ENCODE measurements around the gene ZNF770.
A peak's percentile ranks its signal among the peaks of the same experiment; 100 is the strongest.
"Not testable (repeated sequence)": the region's sequence is repeated elsewhere in the genome, so short reads cannot be mapped to it uniquely, and the experiment has no call there.

ZNF770 gene

DNA sequence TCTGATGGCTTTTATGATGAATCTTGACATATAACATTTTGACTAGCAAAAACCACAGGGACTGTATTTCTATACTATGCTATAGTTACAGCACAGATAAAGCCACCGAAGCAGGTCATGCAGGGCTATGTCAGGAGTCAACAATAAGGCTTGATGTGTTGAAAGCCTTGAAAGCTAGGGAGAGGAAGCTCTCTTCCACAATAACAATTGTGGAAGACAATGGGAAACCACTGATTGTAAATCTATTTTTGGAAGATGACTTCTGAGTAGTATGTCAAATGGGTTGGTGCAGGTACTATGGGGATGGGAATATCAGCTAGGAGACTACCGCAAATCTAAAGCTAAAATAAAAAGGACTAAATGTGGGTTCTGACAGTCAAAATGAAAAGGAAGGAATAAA is 14.6 kb downstream of the ZNF770 start:
- Histone ChIP-seq H3K4me3 (ENCODE audit: low read length) (no peak overlapping the region), H3K36me3 (ENCODE audit: insufficient read depth, low read length) (peaks cover 8% of the 10 kb centered on the region), H3K27ac (ENCODE audit: low read depth, low read length) (no peak overlapping the region), H3K9me3 (ENCODE audit: insufficient read depth, low read depth, low read length) (no peaks in the 10 kb centered on the region), H3K9ac (ENCODE audit: low read depth, low read length) (no peak overlapping the region), H3K27me3 (ENCODE audit: insufficient read depth, low read length) (no peaks in the 10 kb centered on the region), H3K4me1 (ENCODE audit: insufficient read depth, low read length) (peaks cover 6% of the 10 kb centered on the region)
- WGBS = 90% methylated on average over 2 of the region's 2 CpGs

DNA sequence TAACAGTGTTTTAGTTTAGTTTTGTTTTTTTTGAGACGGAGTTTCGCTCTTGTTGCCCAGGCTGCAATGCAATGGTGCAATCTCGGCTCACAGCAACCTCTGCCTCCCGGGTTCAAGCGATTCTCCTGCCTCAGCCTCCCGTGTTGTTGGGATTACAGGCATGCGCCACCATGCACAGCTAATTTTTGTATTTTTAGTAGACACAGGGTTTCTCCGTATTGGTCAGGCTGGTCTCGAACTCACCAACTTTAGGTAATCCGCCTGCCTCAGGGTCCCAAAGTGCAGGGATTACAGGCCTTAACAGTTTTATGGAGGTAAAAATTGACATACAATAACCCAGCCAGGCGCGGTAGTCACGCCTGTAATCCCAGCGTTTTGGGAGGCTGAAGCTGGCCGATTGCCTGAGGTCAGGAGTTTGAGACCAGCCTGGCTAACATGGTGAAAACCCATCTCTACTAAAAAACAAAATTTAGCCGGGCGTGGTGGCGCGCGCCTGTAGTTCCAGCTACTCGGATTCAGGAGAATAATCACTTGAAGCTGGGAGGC is 17.9 kb downstream of the ZNF770 start:
- H3K4me1 ChIP-seq (ENCODE audit: insufficient read depth, low read length); H3K27me3 ChIP-seq (ENCODE audit: insufficient read depth, low read length); H3K27ac ChIP-seq (ENCODE audit: low read depth, low read length); H3K9me3 ChIP-seq (ENCODE audit: insufficient read depth, low read depth, low read length): not testable (repeated sequence)
- 76% methylated on average over 21 of the region's 21 CpGs for WGBS
- peaks cover 16% of the 10 kb centered on the region for H3K36me3 ChIP-seq (ENCODE audit: insufficient read depth, low read length)
- peak overlapping the region; percentile 83 for H3K4me3 ChIP-seq (ENCODE audit: low read length)
- H3K9ac ChIP-seq (ENCODE audit: low read depth, low read length) = peak overlapping the region; percentile 44; the same call in 1 of the 2 replicates

- Histone ChIP-seq H3K27me3 (ENCODE audit: insufficient read depth, low read length) (no peaks in the 10 kb centered on the region), H3K27ac (ENCODE audit: low read depth, low read length) (peak within 1 kb of the TSS; percentile 50; the same call in 1 of the 2 replicates), H3K9me3 (ENCODE audit: insufficient read depth, low read depth, low read length) (no peaks in the 10 kb centered on the region), H3K4me3 (ENCODE audit: low read length) (peak within 1 kb of the TSS; percentile 83), H3K4me1 (ENCODE audit: insufficient read depth, low read length) (peaks cover 4% of the 10 kb centered on the region; the same call in 1 of the 2 replicates), H3K36me3 (ENCODE audit: insufficient read depth, low read length) (peaks cover 20% of the 10 kb centered on the region), H3K9ac (ENCODE audit: low read depth, low read length) (peak within 1 kb of the TSS; percentile 86)
- under 1% methylated on average over 41 of the region's 44 CpGs for WGBS
Observed at GRCh38 chr15:34969340-34970097, 18.6 kb downstream of the ZNF770 start, which contains the start of gene AQR. AQR (minus strand) TSS chr15:34969742; CDS start chr15:34969613, 129 bp downstream.

DNA sequence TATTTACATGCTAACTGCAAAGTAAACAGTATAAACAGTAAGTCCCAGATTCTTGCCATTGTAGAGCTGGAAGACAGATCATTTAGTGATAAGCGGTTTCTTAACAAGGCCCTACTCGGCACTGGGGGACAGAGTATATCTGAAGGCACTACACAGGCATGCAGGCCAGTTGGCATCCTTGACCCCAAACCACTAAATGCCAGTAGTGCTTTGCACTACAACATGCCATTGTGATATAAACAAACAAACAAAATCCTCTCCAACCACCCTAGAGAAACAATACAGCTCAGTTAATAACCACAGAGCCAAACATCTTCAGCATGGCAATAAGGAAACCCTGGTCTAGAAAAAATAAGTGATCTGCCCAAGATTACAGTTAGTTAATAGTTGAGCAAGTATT is 23.8 kb downstream of the ZNF770 start:
- 93% methylated on average over 2 of the region's 2 CpGs for WGBS
- H3K9me3 ChIP-seq (ENCODE audit: insufficient read depth, low read depth, low read length) = no peaks in the 10 kb centered on the region

GRCh38 chr15:34953851-34954250 is 34.2 kb downstream of the ZNF770 start:
- Histone ChIP-seq H3K36me3 (ENCODE audit: insufficient read depth, low read length) (peaks cover 68% of the 10 kb centered on the region), H3K27me3 (ENCODE audit: insufficient read depth, low read length) (no peaks in the 10 kb centered on the region), H3K4me3 (ENCODE audit: low read length) (no peak overlapping the region), H3K27ac (ENCODE audit: low read depth, low read length) (no peak overlapping the region), H3K9me3 (ENCODE audit: insufficient read depth, low read depth, low read length) (peaks cover 9% of the 10 kb centered on the region; the same call in 1 of the 2 replicates), H3K9ac (ENCODE audit: low read depth, low read length) (no peak overlapping the region), H3K4me1 (ENCODE audit: insufficient read depth, low read length) (no peaks in the 10 kb centered on the region)
- 92% methylated on average over 8 of the region's 8 CpGs for WGBS

More for the DNA sequence above, 23.8 kb downstream of the ZNF770 start:
- H3K9ac ChIP-seq (ENCODE audit: low read depth, low read length) = no peak overlapping the region
- peaks cover 4% of the 10 kb centered on the region; the same call in 1 of the 2 replicates for H3K4me1 ChIP-seq (ENCODE audit: insufficient read depth, low read length)
- peaks cover 64% of the 10 kb centered on the region for H3K36me3 ChIP-seq (ENCODE audit: insufficient read depth, low read length)
- no peak overlapping the region for H3K27ac ChIP-seq (ENCODE audit: low read depth, low read length)
- no peaks in the 10 kb centered on the region for H3K27me3 ChIP-seq (ENCODE audit: insufficient read depth, low read length)
- H3K4me3 ChIP-seq (ENCODE audit: low read length) = no peak overlapping the region

DNA sequence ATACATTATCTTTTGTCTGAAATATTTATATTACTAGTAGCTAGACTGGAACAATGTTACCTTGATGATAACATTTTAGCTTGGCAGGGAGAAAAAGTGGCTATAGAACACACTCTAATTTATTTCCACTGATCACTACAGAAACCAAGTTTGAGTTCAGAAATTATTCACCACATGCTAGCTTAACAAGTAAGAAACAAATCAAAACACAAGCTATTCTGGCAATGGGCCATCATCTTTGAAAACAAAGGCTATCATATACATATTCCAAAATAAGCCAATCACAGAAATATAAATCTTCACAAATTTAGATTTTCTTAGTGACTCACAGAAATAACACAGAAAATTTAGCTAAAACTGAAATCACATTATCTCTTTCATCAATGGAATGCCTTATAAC is 35.6 kb downstream of the ZNF770 start:
- Histone ChIP-seq H3K9ac (ENCODE audit: low read depth, low read length) (no peak overlapping the region), H3K27me3 (ENCODE audit: insufficient read depth, low read length) (no peaks in the 10 kb centered on the region), H3K9me3 (ENCODE audit: insufficient read depth, low read depth, low read length) (peaks cover 9% of the 10 kb centered on the region; the same call in 1 of the 2 replicates), H3K4me3 (ENCODE audit: low read length) (no peak overlapping the region), H3K36me3 (ENCODE audit: insufficient read depth, low read length) (peaks cover 71% of the 10 kb centered on the region), H3K4me1 (ENCODE audit: insufficient read depth, low read length) (no peaks in the 10 kb centered on the region), H3K27ac (ENCODE audit: low read depth, low read length) (no peak overlapping the region)

DNA sequence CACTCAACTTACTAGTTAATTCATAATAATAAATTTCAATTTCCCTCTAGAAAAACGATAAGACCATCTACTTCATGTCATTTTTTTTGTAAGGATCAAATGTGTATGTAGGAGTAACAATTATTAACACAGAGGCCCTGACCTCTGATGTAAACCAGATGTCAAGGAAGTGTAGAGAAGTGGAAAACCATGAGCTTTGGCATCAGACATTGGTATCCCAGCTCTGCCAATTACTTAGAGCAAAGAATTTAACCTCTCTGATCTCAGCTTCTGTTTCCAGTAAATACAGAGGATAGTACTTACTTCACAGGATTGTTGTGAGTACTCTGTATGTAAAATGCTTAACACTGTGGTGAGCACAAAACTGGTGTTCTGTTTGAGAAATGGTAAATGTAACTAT is 36.1 kb downstream of the ZNF770 start:
- WGBS = no CpG with 5 or more reads among the region's 1 CpG
- H3K9me3 ChIP-seq (ENCODE audit: insufficient read depth, low read depth, low read length) = peaks cover 9% of the 10 kb centered on the region; the same call in 1 of the 2 replicates
- no peaks in the 10 kb centered on the region for H3K4me1 ChIP-seq (ENCODE audit: insufficient read depth, low read length)
- H3K27me3 ChIP-seq (ENCODE audit: insufficient read depth, low read length) = no peaks in the 10 kb centered on the region
- no peak overlapping the region for H3K9ac ChIP-seq (ENCODE audit: low read depth, low read length)
- no peak overlapping the region for H3K27ac ChIP-seq (ENCODE audit: low read depth, low read length)
- H3K4me3 ChIP-seq (ENCODE audit: low read length) = no peak overlapping the region
- H3K36me3 ChIP-seq (ENCODE audit: insufficient read depth, low read length) = peaks cover 72% of the 10 kb centered on the region

- WGBS = 96% methylated on average over 3 of the region's 3 CpGs
- peaks cover 75% of the 10 kb centered on the region for H3K36me3 ChIP-seq (ENCODE audit: insufficient read depth, low read length)
- no peak overlapping the region for H3K27ac ChIP-seq (ENCODE audit: low read depth, low read length)
- H3K27me3 ChIP-seq (ENCODE audit: insufficient read depth, low read length) = no peaks in the 10 kb centered on the region
- no peaks in the 10 kb centered on the region for H3K9me3 ChIP-seq (ENCODE audit: insufficient read depth, low read depth, low read length)
- H3K4me1 ChIP-seq (ENCODE audit: insufficient read depth, low read length) = no peaks in the 10 kb centered on the region
- H3K9ac ChIP-seq (ENCODE audit: low read depth, low read length) = no peak overlapping the region
- H3K4me3 ChIP-seq (ENCODE audit: low read length) = no peak overlapping the region
Observed at GRCh38 chr15:34944936-34945335, 43.2 kb downstream of the ZNF770 start.

DNA sequence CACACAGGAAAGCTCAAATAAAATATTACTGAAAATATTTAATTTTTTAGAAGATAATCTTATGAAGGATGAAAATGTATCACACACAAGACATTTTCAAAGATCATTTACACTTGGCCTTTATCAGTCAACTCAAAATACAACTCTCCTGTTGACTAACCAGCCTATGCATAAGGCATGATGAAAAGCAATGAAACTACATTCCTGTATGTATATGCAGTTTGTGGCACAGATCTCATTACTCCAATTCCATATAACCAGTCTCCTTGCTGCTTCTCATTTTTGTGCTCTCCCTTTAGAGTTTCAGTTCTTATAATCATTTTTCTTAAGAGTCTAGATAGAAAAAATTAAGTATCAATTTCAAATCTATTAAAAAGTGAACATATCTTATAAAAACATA is 44.4 kb downstream of the ZNF770 start:
- peaks cover 85% of the 10 kb centered on the region for H3K36me3 ChIP-seq (ENCODE audit: insufficient read depth, low read length)
- H3K27me3 ChIP-seq (ENCODE audit: insufficient read depth, low read length) = no peaks in the 10 kb centered on the region
- no peaks in the 10 kb centered on the region for H3K4me1 ChIP-seq (ENCODE audit: insufficient read depth, low read length)
- H3K4me3 ChIP-seq (ENCODE audit: low read length) = no peak overlapping the region
- H3K9me3 ChIP-seq (ENCODE audit: insufficient read depth, low read depth, low read length) = no peaks in the 10 kb centered on the region
- H3K27ac ChIP-seq (ENCODE audit: low read depth, low read length) = no peak overlapping the region
- no peak overlapping the region for H3K9ac ChIP-seq (ENCODE audit: low read depth, low read length)

- H3K4me3 ChIP-seq (ENCODE audit: low read length); H3K4me1 ChIP-seq (ENCODE audit: insufficient read depth, low read length); H3K27ac ChIP-seq (ENCODE audit: low read depth, low read length); H3K9ac ChIP-seq (ENCODE audit: low read depth, low read length); H3K9me3 ChIP-seq (ENCODE audit: insufficient read depth, low read depth, low read length); H3K27me3 ChIP-seq (ENCODE audit: insufficient read depth, low read length): not testable (repeated sequence)
- peaks cover 86% of the 10 kb centered on the region for H3K36me3 ChIP-seq (ENCODE audit: insufficient read depth, low read length)
Observed at GRCh38 chr15:34943264-34943663, 44.8 kb downstream of the ZNF770 start.

DNA sequence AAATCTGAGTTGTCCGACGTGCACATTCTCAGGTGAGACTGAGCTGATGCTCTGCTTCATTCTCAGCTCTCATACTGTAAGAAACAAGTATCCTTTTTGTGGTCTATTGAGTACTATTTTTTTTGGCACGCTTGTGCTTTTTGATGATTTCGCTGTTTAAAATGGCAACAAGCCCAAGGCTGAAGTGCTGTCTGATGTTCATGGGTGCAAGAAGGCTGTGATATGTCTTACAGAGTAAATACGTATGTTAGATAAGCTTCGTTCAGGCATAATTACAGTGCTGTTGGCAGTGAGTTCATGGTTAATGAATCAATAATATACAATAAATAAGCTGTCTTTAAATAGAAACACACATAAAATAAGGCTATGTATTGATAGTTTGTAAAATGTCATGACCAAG is 45.7 kb downstream of the ZNF770 start:
- H3K4me1 ChIP-seq (ENCODE audit: insufficient read depth, low read length) = no peaks in the 10 kb centered on the region
- no peaks in the 10 kb centered on the region for H3K27me3 ChIP-seq (ENCODE audit: insufficient read depth, low read length)
- H3K9me3 ChIP-seq (ENCODE audit: insufficient read depth, low read depth, low read length) = no peaks in the 10 kb centered on the region
- no peak overlapping the region for H3K9ac ChIP-seq (ENCODE audit: low read depth, low read length)
- WGBS = 95% methylated on average over 6 of the region's 6 CpGs
- H3K36me3 ChIP-seq (ENCODE audit: insufficient read depth, low read length) = peaks cover 83% of the 10 kb centered on the region
- no peak overlapping the region for H3K4me3 ChIP-seq (ENCODE audit: low read length)
- H3K27ac ChIP-seq (ENCODE audit: low read depth, low read length) = no peak overlapping the region

Measured in HUES64 (cell line).